NCI-H82 (cell line): ENCODE results near the gene UBR4.
A peak's percentile ranks its signal among the peaks of the same experiment; 100 is the strongest.

Source experiments
- DNase-seq: peaks from one replicate; lab custom pipeline; 2025; lab: John Stamatoyannopoulos, UW

UBR4 gene

GRCh38 chr1:19091196-19091953 lies 118.7 kb downstream of the UBR4 start:
- DNase-seq, result no peak

- DNase-seq, result no peak
Measured at GRCh38 chr1:19089524-19089923, 120.5 kb downstream of the UBR4 start.

GRCh38 chr1:19088717-19089442 lies 121.2 kb downstream of the UBR4 start:
- DNase-seq, result no peak

GRCh38 chr1:19087737-19088594 lies 122.1 kb downstream of the UBR4 start:
- peak; percentile 59 for DNase-seq

GRCh38 chr1:19087017-19087736 lies 122.9 kb downstream of the UBR4 start:
- DNase-seq, result peak; percentile 87

GRCh38 chr1:19086176-19086875 lies 123.7 kb downstream of the UBR4 start:
- DNase-seq, result no peak

- DNase-seq, result no peak
Measured at GRCh38 chr1:19084206-19084738, 125.8 kb downstream of the UBR4 start.

GRCh38 chr1:19083081-19083480 lies 127.0 kb downstream of the UBR4 start:
- DNase-seq, result no peak

GRCh38 chr1:19081218-19081893 lies 128.7 kb downstream of the UBR4 start:
- DNase-seq, result no peak

GRCh38 chr1:19080721-19081120 lies 129.3 kb downstream of the UBR4 start:
- no peak for DNase-seq

GRCh38 chr1:19079541-19080472 lies 130.3 kb downstream of the UBR4 start:
- DNase-seq, result peak; percentile 38

- DNase-seq, result peak; percentile 95
Measured at GRCh38 chr1:19078536-19078935, 131.5 kb downstream of the UBR4 start.

GRCh38 chr1:19076841-19077616 lies 133.0 kb downstream of the UBR4 start:
- no peak for DNase-seq

GRCh38 chr1:19074902-19075721 lies 135.0 kb downstream of the UBR4 start:
- DNase-seq, result no peak

- no peak for DNase-seq
Measured at GRCh38 chr1:19074361-19074901, 135.6 kb downstream of the UBR4 start.

- no peak for DNase-seq
Measured at GRCh38 chr1:19073311-19074186, 136.5 kb downstream of the UBR4 start.
